ENCODE results near the gene FARP1.
"Not testable (repeated sequence)": the region's sequence is repeated elsewhere in the genome, so short reads cannot be mapped to it uniquely, and the experiment has no call there.

Gene FARP1

GRCh38 chr13:98406427-98406826, 263.5 kb downstream of the FARP1 start:
- DNase-seq, result no peak

GRCh38 chr13:98406971-98407370, 264.1 kb downstream of the FARP1 start:
- DNase-seq, result no peak

GRCh38 chr13:98407575-98407974, 264.7 kb downstream of the FARP1 start:
- no peak for DNase-seq

GRCh38 chr13:98409281-98409680, 266.4 kb downstream of the FARP1 start:
- no peak for DNase-seq

- DNase-seq, result no peak
Measured at GRCh38 chr13:98410612-98411011, 267.7 kb downstream of the FARP1 start.

GRCh38 chr13:98411013-98411412, 268.1 kb downstream of the FARP1 start:
- DNase-seq, result no peak

- no peak for DNase-seq
Measured at GRCh38 chr13:98411617-98412265, 268.8 kb downstream of the FARP1 start.

- not testable (repeated sequence) for DNase-seq
Measured at GRCh38 chr13:98413278-98413677, 270.4 kb downstream of the FARP1 start.

- no peak for DNase-seq
Measured at GRCh38 chr13:98413796-98414195, 270.9 kb downstream of the FARP1 start.

GRCh38 chr13:98415326-98416070, 272.6 kb downstream of the FARP1 start:
- no peak for DNase-seq

GRCh38 chr13:98416408-98416807, 273.5 kb downstream of the FARP1 start:
- no peak for DNase-seq

GRCh38 chr13:98419786-98420553, 277.1 kb downstream of the FARP1 start:
- no peak for DNase-seq

- no peak for DNase-seq
Measured at GRCh38 chr13:98420554-98421175, 277.8 kb downstream of the FARP1 start.

GRCh38 chr13:98422046-98422445, 279.2 kb downstream of the FARP1 start:
- no peak for DNase-seq

GRCh38 chr13:98423417-98423816, 280.5 kb downstream of the FARP1 start:
- DNase-seq, result no peak

- no peak for DNase-seq
Measured at GRCh38 chr13:98427331-98427995, 284.6 kb downstream of the FARP1 start.

GRCh38 chr13:98428256-98428966, 285.5 kb downstream of the FARP1 start:
- DNase-seq, result no peak

- DNase-seq, result no peak
Measured at GRCh38 chr13:98429081-98429480, 286.2 kb downstream of the FARP1 start.

- no peak for DNase-seq
Measured at GRCh38 chr13:98429531-98429930, 286.6 kb downstream of the FARP1 start.

GRCh38 chr13:98429977-98430736, 287.3 kb downstream of the FARP1 start:
- DNase-seq, result no peak

- DNase-seq, result no peak
Measured at GRCh38 chr13:98432638-98433037, 289.7 kb downstream of the FARP1 start.

Data from activated CD4-positive, alpha-beta T cell treated with anti-CD3 and anti-CD28 coated beads, Interleukin-10, Interleukin-2, amounts not matched to agents 100 ng/mL and 50 ng/mL, durations not matched to agents 16 hours and 8 hours (primary cell).